Umbilical cord (tissue), 1 donor: ENCODE measurements around the gene TCAF2. TPM values are rescaled to one million over a fixed set of nuclear protein-coding genes. Genes with fewer than 3 reads are reported as not detected.

Source experiments
- total RNA-seq: library from RNA; depleted of rRNA; stranded (reverse); fragments of >200 nt; gene quantifications from one replicate; pipeline ENCODE4 v1.2.3, GENCODE V29; 2014; ENCODE audit warnings: low replicate concordance; ENCODE audit not compliant: insufficient read depth

Gene TCAF2
- total RNA-seq, 1 donor from 2014 or later: 6.7 TPM

Other genes starting within 250 kb of the TCAF2 start
- 42.1 TPM for gene ZYX, start 239.6 kb upstream of the TCAF2 start, total RNA-seq
- gene EPHA1, start 212.1 kb upstream of the TCAF2 start, total RNA-seq: 0.48 TPM
- gene TAS2R60, start 177.5 kb upstream of the TCAF2 start, total RNA-seq: not detected
- 2.6 TPM for gene TAS2R41, start 143.1 kb upstream of the TCAF2 start, total RNA-seq
- gene CTAGE15, start 49.2 kb upstream of the TCAF2 start, total RNA-seq: not detected
- 20.7 TPM for gene CTAGE6, start 136.7 kb downstream of the TCAF2 start, total RNA-seq